Neuron (in vitro differentiated cells): ENCODE data around the gene USP43.

Source experiments
- H2AFZ ChIP-seq: one replicate; pipeline ENCODE4 v1.6.1; 2013; ENCODE audit warnings: low read depth, mild to moderate bottlenecking, inconsistent platforms, low read length, moderate library complexity
- H3K27me3 ChIP-seq: one replicate; pipeline ENCODE4 v1.6.1; 2013; ENCODE audit warnings: low read length; ENCODE audit not compliant: insufficient read depth
- H3K36me3 ChIP-seq: one replicate; pipeline ENCODE4 v1.6.1; 2013; ENCODE audit warnings: low read length; ENCODE audit not compliant: insufficient read depth
- H3K4me1 ChIP-seq: one replicate; pipeline ENCODE4 v1.6.1; 2013; ENCODE audit warnings: low read length; ENCODE audit not compliant: insufficient read depth
- H3K4me3 ChIP-seq: 2 replicates; pipeline ENCODE4 v1.5.1; 2013; ENCODE audit warnings: mild to moderate bottlenecking, low read length, moderate library complexity
- H3K9me3 ChIP-seq: one replicate; pipeline ENCODE4 v1.6.1; 2013; ENCODE audit warnings: low read length

The USP43 gene

DNA sequence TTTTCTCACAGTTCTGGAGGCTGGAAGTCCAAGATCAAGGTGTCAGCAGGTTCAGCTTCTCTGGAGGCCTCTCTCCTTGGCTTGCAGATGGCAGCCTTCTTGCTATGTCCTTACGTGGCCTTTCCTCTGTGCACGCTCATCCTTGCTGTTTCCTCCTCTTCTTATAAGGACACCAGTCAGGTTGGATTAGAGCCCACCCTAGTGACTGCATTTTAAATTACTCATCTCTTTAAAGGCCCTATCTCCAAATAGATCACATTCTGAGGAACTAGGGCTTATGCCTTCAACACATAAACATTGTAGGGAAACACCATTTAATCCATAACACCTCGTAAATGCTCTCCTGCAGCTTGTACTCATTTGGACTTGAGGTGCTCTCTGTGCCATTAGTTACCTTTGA lies 109.8 kb downstream of the USP43 start:
- no peaks in the 10 kb centered on the region for H3K27me3 ChIP-seq
- no peaks in the 10 kb centered on the region for H3K9me3 ChIP-seq
- no peaks in the 10 kb centered on the region for H3K36me3 ChIP-seq
- H3K4me3 ChIP-seq, result no peak overlapping the region
- no peak overlapping the region for H2AFZ ChIP-seq
- H3K4me1 ChIP-seq, result no peaks in the 10 kb centered on the region

DNA sequence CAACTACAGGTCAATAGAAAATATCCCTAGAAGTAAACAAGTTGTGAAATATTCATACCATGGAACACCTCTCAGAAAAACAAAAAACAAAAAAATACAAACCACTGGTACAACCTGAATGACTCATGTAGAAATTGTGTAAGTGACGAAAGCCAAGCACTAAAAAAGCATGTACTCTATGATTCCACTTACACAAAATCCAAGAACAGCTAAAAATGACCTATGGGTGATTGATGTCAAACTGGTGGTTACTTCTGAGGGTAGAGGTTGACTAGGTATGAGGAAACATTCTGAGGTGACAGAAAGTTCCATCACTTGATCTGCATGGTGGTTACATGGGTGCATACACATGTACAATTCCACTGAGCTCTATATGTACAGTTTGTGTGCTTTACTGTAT lies 114.9 kb downstream of the USP43 start:
- Histone ChIP-seq H3K9me3 (no peaks in the 10 kb centered on the region), H3K4me1 (no peaks in the 10 kb centered on the region), H3K4me3 (no peak overlapping the region), H2AFZ (no peak overlapping the region), H3K36me3 (no peaks in the 10 kb centered on the region), H3K27me3 (no peaks in the 10 kb centered on the region)

DNA sequence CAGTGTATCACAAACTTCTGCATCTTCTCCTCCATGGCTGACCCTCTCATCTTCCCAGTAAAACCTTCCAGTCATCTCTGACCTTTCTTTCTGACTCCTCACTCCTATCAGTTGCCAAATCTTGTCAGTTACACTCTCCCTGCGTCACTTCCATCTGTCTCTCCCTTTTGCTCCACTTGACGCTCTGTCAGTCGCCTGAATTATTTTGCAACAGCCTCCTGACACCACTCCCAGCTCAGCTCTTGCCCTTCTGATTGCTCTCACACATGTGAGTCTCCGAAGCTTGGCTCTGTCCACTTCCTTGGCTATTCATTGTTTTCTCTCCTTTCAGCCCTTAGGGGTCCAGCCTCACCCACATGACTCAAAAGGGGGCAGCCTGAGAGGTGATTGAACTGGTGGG lies 118.3 kb downstream of the USP43 start:
- H3K27me3 ChIP-seq, result no peaks in the 10 kb centered on the region
- no peak overlapping the region for H2AFZ ChIP-seq
- H3K4me3 ChIP-seq, result no peak overlapping the region
- H3K36me3 ChIP-seq, result no peaks in the 10 kb centered on the region
- no peaks in the 10 kb centered on the region for H3K9me3 ChIP-seq
- H3K4me1 ChIP-seq, result no peaks in the 10 kb centered on the region

DNA sequence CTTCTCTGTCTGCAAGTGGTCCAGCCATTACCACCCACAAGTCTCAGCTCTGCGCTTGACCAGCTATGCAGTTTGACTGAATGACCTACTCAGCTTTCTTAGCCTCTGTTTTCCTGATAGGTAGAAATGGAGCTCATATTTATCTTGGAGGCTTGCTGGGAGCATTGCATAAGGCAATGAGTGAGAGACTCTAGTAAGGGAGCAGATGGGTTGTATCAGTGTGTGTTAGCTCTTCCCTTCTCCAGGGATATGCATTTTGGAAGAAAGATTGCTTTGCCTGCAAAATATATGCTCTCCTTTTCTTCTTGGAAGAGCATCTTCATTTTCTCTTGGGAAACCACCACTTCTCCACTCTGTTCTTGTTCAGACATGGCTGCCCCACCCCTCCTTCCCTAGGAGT lies 120.0 kb downstream of the USP43 start:
- Histone ChIP-seq H3K36me3 (no peaks in the 10 kb centered on the region), H3K9me3 (no peaks in the 10 kb centered on the region), H3K4me1 (no peaks in the 10 kb centered on the region), H3K27me3 (no peaks in the 10 kb centered on the region), H3K4me3 (no peak overlapping the region), H2AFZ (no peak overlapping the region)

DNA sequence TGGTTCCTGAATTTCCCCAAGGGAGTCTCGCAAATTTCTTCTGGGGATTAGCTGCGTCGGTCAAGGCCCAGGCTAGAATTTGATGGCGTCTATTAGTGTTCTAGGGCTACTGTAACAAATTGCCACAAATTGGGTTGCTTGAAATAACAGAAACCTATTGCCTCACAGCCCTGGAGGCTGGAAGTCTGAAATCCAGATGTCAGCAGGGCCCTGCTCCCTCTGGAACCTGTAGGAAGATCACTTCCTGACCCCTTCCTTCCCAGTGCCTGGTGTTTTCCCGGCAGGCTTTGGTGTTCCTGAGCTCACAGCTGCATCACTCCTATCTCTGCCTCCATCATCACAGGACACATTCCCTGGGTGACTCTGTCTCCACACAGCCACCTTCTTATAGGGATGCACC lies 121.7 kb downstream of the USP43 start:
- H3K36me3 ChIP-seq, result no peaks in the 10 kb centered on the region
- H3K4me1 ChIP-seq, result no peaks in the 10 kb centered on the region
- H3K4me3 ChIP-seq, result no peak overlapping the region
- H3K27me3 ChIP-seq, result no peaks in the 10 kb centered on the region
- H2AFZ ChIP-seq, result no peak overlapping the region
- no peaks in the 10 kb centered on the region for H3K9me3 ChIP-seq

DNA sequence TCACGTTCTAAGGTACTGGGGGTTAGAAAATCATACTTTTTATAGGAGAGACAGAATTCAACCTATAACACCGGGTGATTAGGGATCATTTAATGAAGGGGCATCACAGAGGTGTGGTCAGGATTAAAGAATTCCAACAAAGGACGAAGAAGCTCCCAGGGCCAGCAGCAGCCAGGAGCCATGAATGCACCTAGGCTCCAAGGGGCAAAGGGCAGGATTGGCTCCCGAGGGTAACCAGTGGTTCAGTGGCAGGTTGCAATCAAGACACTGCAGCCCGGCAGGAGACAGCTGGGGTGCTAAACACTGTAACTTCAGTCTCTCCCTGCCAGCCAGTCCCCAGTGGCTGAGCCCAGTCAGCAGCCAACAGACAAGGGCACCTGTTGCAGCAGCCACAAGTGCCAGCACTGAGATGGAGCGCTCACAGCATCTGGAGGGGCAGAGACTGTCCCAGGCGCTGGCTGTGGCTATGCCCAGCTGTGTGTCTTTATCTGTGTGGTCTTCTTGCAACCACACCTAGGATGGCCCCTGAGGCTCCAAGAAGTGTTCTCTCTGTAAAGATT lies 122.2 kb downstream of the USP43 start:
- no peaks in the 10 kb centered on the region for H3K4me1 ChIP-seq
- H3K9me3 ChIP-seq, result no peaks in the 10 kb centered on the region
- H3K36me3 ChIP-seq, result no peaks in the 10 kb centered on the region

DNA sequence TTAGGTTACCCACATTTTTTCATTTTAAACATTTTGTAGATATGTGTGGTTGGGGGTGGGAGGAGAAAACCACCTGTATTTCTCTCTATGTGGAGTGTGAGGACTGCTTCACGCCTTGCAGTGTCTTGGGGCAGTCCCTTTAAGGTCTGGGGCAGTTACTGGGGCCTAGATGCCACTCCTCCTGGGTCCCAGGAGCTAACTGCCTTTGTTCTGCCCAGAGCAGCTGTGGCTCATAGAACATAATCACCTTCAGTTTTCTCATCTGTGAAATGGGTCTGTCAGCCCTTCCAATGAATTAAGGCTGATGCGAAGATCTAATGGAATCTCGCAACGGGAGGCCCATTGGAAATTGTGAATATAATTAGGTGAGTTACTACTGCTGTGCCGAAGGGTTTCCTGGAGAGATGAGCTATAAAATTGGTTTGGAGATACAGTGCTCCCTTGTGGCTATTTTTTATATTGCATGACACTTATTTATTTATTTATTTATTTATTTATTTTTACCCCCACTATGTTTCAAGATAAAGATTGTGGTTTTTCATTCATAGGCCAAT lies 123.1 kb downstream of the USP43 start:
- Histone ChIP-seq H3K4me3 (no peak overlapping the region), H3K4me1 (no peaks in the 10 kb centered on the region), H3K9me3 (no peaks in the 10 kb centered on the region), H3K27me3 (no peaks in the 10 kb centered on the region), H3K36me3 (no peaks in the 10 kb centered on the region), H2AFZ (no peak overlapping the region)

More for the DNA sequence above, 122.2 kb downstream of the USP43 start:
- Histone ChIP-seq H3K27me3 (no peaks in the 10 kb centered on the region), H3K4me3 (no peak overlapping the region), H2AFZ (no peak overlapping the region)

DNA sequence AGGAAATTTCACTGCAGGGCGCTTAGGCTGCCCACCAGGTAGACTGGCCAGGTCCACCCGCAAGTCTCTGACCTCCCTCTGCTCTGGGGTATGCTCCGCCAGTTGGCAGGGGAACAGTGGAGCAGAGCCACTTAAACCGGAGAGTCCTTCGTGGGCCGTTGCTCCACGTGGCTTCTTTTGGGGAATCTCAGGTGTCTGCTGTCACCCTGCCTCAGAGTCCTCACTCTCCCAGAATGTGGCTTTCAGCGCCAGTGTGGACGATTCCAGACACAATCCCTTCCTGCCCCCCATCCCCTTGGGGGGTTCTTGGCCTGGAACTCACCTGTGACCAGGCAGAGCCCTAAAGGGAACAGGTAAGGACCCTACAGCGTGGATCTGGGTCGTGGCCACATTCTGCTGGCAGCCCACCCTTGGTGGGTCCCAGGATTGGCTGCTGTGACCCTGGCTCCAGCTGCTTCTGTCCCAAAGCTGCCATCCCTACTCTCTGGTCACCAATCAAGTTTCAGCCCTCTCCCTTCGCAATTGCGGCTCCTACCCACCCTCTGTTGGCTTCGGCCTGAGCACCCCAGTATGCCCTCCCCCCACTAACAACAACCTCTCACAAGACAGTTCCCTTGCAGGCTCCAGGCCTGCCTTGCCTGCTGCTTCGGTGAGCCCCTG lies 123.8 kb downstream of the USP43 start:
- no peak overlapping the region for H3K4me3 ChIP-seq
- H3K4me1 ChIP-seq, result no peaks in the 10 kb centered on the region
- no peak overlapping the region for H2AFZ ChIP-seq
- no peaks in the 10 kb centered on the region for H3K36me3 ChIP-seq
- H3K9me3 ChIP-seq, result no peaks in the 10 kb centered on the region
- H3K27me3 ChIP-seq, result no peaks in the 10 kb centered on the region

DNA sequence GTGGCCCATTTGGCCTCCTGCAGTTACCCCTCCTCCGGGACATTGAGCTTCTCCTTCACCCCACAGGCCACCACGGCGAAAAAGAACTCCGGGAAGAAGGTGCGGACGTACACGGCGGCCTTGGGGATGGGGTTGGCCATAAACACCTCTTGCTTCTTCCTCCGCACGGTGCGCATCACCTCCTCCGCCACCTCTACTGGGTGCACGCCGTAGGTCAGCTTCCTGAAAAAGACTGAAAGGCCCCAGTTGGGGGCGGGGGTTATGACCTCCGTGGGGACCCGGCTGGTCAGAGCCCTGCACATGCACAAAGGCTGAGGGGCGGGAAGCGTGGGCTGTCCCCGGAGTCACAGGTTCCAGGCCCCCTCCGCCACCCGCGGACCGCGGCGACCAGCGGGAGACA lies 126.1 kb downstream of the USP43 start:
- Histone ChIP-seq H3K4me1 (no peaks in the 10 kb centered on the region), H3K9me3 (no peaks in the 10 kb centered on the region), H3K27me3 (no peaks in the 10 kb centered on the region), H3K36me3 (no peaks in the 10 kb centered on the region), H2AFZ (no peak overlapping the region), H3K4me3 (no peak overlapping the region)

DNA sequence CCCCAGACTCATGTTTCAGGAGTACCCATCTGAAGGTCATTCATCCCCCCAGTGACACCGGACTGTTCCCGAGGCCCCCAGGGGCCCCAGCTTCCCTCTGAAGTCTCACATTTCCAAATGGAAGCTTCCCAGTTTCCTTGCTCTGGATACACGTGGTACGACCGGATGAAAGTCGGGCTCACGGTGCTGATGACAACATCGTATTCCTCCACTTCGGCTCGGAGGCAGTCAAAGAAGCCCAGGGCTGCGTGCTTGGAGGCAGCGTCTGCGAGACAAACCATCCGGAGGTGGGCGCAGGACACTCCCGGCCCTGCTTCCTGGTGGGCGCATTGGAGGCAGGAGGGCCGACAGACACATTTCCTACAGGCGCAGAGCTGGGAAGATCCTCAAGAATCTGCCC lies 127.3 kb downstream of the USP43 start:
- H2AFZ ChIP-seq, result no peak overlapping the region
- H3K36me3 ChIP-seq, result no peaks in the 10 kb centered on the region
- no peaks in the 10 kb centered on the region for H3K27me3 ChIP-seq
- H3K4me3 ChIP-seq, result no peak overlapping the region
- no peaks in the 10 kb centered on the region for H3K4me1 ChIP-seq
- H3K9me3 ChIP-seq, result no peaks in the 10 kb centered on the region

DNA sequence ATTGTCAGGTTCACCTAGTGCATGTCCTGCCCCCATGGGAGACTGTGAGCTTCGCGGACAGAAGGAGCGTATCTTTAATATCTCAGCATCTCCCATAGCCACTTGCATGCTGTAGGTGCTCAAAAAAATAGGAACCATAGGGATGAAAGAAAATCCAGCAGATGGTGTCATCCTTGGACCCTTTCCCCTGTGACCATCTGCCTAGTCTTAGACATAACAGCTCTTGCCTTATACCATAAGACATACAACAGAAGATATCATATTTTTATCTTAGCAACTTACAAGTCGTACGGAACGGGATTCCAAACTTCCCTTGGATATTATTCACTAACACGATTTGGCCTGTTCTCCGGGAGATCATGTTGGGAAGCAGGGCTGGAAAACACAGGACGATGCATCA lies 131.6 kb downstream of the USP43 start:
- no peaks in the 10 kb centered on the region for H3K36me3 ChIP-seq
- H3K4me1 ChIP-seq, result no peaks in the 10 kb centered on the region
- H3K4me3 ChIP-seq, result no peak overlapping the region
- H2AFZ ChIP-seq, result no peak overlapping the region
- H3K27me3 ChIP-seq, result no peaks in the 10 kb centered on the region
- H3K9me3 ChIP-seq, result no peaks in the 10 kb centered on the region
